ENCODE results near the gene ADSS1.

Gene ADSS1

DNA sequence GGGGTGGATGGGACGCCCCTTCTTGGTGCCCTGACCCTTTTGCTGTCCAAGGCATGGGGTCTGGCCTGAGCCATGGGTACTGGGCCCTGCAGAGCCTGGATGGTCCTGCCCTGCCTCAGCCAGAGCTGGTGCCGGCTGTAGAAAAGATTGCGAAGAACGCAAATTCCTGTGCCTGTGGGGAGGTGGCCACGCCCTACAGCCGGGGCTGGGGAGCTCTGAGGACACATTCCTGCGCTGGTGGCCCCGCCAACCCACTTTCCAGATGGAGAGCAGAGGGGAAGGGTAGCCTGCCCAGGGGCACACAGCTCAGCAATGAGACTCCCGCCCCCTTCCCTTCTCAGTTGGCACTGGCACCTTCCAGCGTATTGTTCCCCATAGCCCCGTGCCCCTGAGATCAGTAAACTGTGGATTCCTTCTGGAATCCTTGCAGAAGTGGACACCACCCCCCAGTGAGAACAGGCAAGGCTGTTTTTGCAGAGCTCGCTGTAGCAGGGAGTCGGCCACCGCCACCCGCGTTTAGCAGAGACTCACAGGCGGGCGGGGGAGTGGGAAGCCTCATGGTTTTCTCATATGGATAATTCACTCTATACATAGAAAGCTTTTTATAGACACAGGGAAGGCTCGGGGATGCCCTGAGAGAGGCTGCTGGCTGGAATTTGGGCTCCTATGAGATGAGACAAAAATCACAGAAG, 26.0 kb upstream of the ADSS1 start:
- H3K36me3 ChIP-seq (ENCODE audit: control insufficient read depth, low read length), result peaks cover 7% of the 10 kb centered on the region
- H3K27me3 ChIP-seq (ENCODE audit: control insufficient read depth, low read length), result no peaks in the 10 kb centered on the region
- no peaks in the 10 kb centered on the region for H3F3A ChIP-seq (ENCODE audit: control insufficient read depth, insufficient read depth)
- no peak overlapping the region for H3K4me3 ChIP-seq (ENCODE audit: low read length)
- H4K20me1 ChIP-seq (ENCODE audit: control insufficient read depth, insufficient read depth, low read depth, low read length), result no peaks in the 10 kb centered on the region
- H3K9me2 ChIP-seq (replicated peaks; ENCODE audit: control insufficient read depth, low read length), result no peaks in the 10 kb centered on the region
- TF ChIP-seq, protein P1, sequence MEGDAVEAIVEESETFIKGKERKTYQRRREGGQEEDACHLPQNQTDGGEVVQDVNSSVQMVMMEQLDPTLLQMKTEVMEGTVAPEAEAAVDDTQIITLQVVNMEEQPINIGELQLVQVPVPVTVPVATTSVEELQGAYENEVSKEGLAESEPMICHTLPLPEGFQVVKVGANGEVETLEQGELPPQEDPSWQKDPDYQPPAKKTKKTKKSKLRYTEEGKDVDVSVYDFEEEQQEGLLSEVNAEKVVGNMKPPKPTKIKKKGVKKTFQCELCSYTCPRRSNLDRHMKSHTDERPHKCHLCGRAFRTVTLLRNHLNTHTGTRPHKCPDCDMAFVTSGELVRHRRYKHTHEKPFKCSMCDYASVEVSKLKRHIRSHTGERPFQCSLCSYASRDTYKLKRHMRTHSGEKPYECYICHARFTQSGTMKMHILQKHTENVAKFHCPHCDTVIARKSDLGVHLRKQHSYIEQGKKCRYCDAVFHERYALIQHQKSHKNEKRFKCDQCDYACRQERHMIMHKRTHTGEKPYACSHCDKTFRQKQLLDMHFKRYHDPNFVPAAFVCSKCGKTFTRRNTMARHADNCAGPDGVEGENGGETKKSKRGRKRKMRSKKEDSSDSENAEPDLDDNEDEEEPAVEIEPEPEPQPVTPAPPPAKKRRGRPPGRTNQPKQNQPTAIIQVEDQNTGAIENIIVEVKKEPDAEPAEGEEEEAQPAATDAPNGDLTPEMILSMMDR (IDR thresholded peaks at IDR 0.05; ENCODE audit: low read depth, low read length, poor library complexity, severe bottlenecking), result no peak
- TF ChIP-seq EZH2phosphoT487 (IDR thresholded peaks at IDR 0.05; ENCODE audit: borderline replicate concordance, low read length), result no peak
- H3K4me1 ChIP-seq (ENCODE audit: control insufficient read depth, low read length), result no peaks in the 10 kb centered on the region
- H3K27ac ChIP-seq (ENCODE audit: low read depth, low read length), result no peak overlapping the region
- H3K79me2 ChIP-seq (ENCODE audit: control insufficient read depth, low read length), result peaks cover 24% of the 10 kb centered on the region
- no peaks in the 10 kb centered on the region for H3K9me3 ChIP-seq (ENCODE audit: control insufficient read depth, insufficient read depth, low read length)
- H3K4me2 ChIP-seq (ENCODE audit: low read length), result no peak overlapping the region

DNA sequence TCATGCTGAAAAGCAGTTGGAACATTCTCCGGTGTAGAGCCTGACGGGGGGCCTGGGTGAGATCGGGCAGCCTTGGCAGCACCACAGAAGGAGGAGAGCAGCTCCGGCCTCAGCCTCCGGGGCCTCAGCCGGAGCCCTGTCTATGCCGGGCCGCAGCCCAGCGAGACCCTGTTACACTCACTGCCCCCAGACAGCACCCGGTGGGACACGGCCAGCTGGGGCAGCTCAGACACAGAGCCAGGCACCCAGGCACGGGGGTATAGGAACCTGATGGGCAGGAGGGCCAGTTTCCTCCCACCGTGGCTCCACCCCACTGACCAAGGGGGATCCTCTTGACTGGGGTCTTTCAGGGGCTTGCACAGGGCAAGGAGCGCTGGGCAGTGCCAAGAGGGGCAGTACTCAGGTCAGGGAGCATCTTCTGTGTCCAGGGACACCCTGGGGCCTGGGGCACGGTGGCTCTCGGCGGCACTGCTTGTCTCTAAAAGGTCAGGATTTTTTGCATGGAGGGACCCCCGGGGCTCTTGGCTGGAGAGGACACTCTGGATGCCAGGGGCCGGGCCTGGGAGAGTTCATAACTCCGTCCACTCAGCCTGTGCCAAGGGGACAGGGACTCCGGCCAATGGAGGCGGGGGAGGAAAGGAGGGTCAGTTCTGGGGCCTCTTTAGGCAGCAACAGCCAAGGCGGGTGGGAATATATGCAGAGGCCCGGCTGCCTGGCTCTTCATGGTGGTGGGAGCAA, 25.2 kb upstream of the ADSS1 start:
- Histone ChIP-seq H3K27me3 (ENCODE audit: control insufficient read depth, low read length) (no peaks in the 10 kb centered on the region), H3K9me2 (replicated peaks; ENCODE audit: control insufficient read depth, low read length) (no peaks in the 10 kb centered on the region), H3K27ac (ENCODE audit: low read depth, low read length) (no peak overlapping the region), H3F3A (ENCODE audit: control insufficient read depth, insufficient read depth) (no peaks in the 10 kb centered on the region), H3K36me3 (ENCODE audit: control insufficient read depth, low read length) (peaks cover 14% of the 10 kb centered on the region), H3K9me3 (ENCODE audit: control insufficient read depth, insufficient read depth, low read length) (no peaks in the 10 kb centered on the region), H3K79me2 (ENCODE audit: control insufficient read depth, low read length) (peaks cover 15% of the 10 kb centered on the region), H4K20me1 (ENCODE audit: control insufficient read depth, insufficient read depth, low read depth, low read length) (no peaks in the 10 kb centered on the region), H3K4me2 (ENCODE audit: low read length) (no peak overlapping the region), H3K4me1 (ENCODE audit: control insufficient read depth, low read length) (no peaks in the 10 kb centered on the region), H3K4me3 (ENCODE audit: low read length) (no peak overlapping the region)
- TF ChIP-seq, protein P1 (IDR thresholded peaks at IDR 0.05; ENCODE audit: low read depth, low read length, poor library complexity, severe bottlenecking), result no peak
- no peak for TF ChIP-seq EZH2phosphoT487 (IDR thresholded peaks at IDR 0.05; ENCODE audit: borderline replicate concordance, low read length)

DNA sequence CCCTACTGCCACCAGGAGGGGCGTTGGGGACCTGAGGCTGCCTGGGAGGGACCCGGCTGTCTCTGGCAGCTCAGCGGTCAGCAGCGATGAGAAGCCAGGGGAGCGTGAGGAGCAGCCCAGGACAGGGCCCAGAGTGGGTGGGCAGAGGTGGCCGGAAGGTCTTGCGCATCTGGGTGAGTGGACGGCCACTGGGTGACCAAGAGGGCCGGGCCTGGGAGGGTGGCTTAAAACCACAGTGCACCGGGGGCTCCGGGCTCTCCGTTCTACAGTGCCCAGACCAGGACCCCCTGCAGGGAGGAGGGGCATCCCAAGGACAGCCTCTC, 24.6 kb upstream of the ADSS1 start:
- Histone ChIP-seq H3K27me3 (ENCODE audit: control insufficient read depth, low read length) (no peaks in the 10 kb centered on the region), H4K20me1 (ENCODE audit: control insufficient read depth, insufficient read depth, low read depth, low read length) (no peaks in the 10 kb centered on the region), H3K9me3 (ENCODE audit: control insufficient read depth, insufficient read depth, low read length) (no peaks in the 10 kb centered on the region), H3K4me3 (ENCODE audit: low read length) (no peak overlapping the region), H3K27ac (ENCODE audit: low read depth, low read length) (no peak overlapping the region), H3K79me2 (ENCODE audit: control insufficient read depth, low read length) (peaks cover 10% of the 10 kb centered on the region), H3K4me1 (ENCODE audit: control insufficient read depth, low read length) (no peaks in the 10 kb centered on the region), H3F3A (ENCODE audit: control insufficient read depth, insufficient read depth) (no peaks in the 10 kb centered on the region), H3K4me2 (ENCODE audit: low read length) (no peak overlapping the region), H3K9me2 (replicated peaks; ENCODE audit: control insufficient read depth, low read length) (no peaks in the 10 kb centered on the region), H3K36me3 (ENCODE audit: control insufficient read depth, low read length) (peaks cover 19% of the 10 kb centered on the region)
- no peak for TF ChIP-seq EZH2phosphoT487 (IDR thresholded peaks at IDR 0.05; ENCODE audit: borderline replicate concordance, low read length)
- TF ChIP-seq, protein P1 (IDR thresholded peaks at IDR 0.05; ENCODE audit: low read depth, low read length, poor library complexity, severe bottlenecking), result no peak
